Aorta (tissue), 5 donors: ENCODE measurements around the gene GFRA4. TPM values are rescaled to one million over a fixed set of nuclear protein-coding genes. Genes with fewer than 3 reads are reported as not detected.

Experiments used
- ATAC-seq: fragments of 200-7000 bp; cut with Tn5 transposase; one replicate; pipeline ENCODE4 v1.9.1; 2022; ENCODE audit warnings: moderate library complexity; ENCODE audit not compliant: low FRiP score
- DNase-seq, 2 donors: peaks; one replicate each; pipeline ENCODE4 v3.0.0-alpha.2; 2020
- H3K27ac ChIP-seq, 2 donors: one replicate each; pipeline ENCODE4 v1.5.1; 2013; ENCODE audit warnings: low read length in 2 of 2, mild to moderate bottlenecking in 2 of 2, moderate library complexity in 2 of 2, control low read depth in 1 of 2, inconsistent platforms in 1 of 2, low read depth in 1 of 2
- H3K27me3 ChIP-seq, 2 donors: one replicate each; pipeline ENCODE4 v1.6.1; 2013; ENCODE audit warnings: control low read depth in 1 of 2, low read length in 1 of 2, mild to moderate bottlenecking in 1 of 2, moderate library complexity in 1 of 2; ENCODE audit not compliant: insufficient read depth in 2 of 2, control insufficient read depth in 1 of 2
- H3K36me3 ChIP-seq, 2 donors: one replicate each; pipeline ENCODE4 v1.6.1; 2013; ENCODE audit warnings: control low read depth in 1 of 2, low read length in 1 of 2, mild to moderate bottlenecking in 1 of 2; ENCODE audit not compliant: insufficient read depth in 2 of 2, control insufficient read depth in 1 of 2
- H3K4me1 ChIP-seq, 2 donors: one replicate each; pipeline ENCODE4 v1.6.1; 2013; ENCODE audit warnings: low read length in 2 of 2, control low read depth in 1 of 2, mild to moderate bottlenecking in 1 of 2, moderate library complexity in 1 of 2; ENCODE audit not compliant: insufficient read depth in 2 of 2, control insufficient read depth in 1 of 2
- H3K4me3 ChIP-seq, 2 donors: one replicate each; pipeline ENCODE4 v1.5.1; 2013; ENCODE audit warnings: low read length in 2 of 2, control low read depth in 1 of 2, mild to moderate bottlenecking in 1 of 2
- H3K9me3 ChIP-seq: one replicate; pipeline ENCODE4 v1.6.1; 2013; ENCODE audit warnings: mild to moderate bottlenecking, low read length; ENCODE audit not compliant: control insufficient read depth
- WGBS, 2 donors: extraction: QIAGEN DNeasy Blood & Tissue Kit; methylation state at CpG; one replicate each; pipeline ENCODE4 v1.1.7; 2013; 5-methylcytosine and 5-hydroxymethylcytosine counted together
- intact Hi-C, 2 donors: fragments of 100-400 bp; cut with DNase I; formaldehyde crosslinking; loops; one replicate each; pipeline versions ENCODE4 v1.14.2 to v1.15.0; 2022
- polyA plus RNA-seq, 2 donors: library from polyadenylated mRNA; stranded (reverse); fragments of 200-250 nt; gene quantifications; one replicate each; pipeline ENCODE4 v1.2.3, GENCODE V29; 2013
- total RNA-seq, 2 donors: library from RNA; stranded (reverse); fragmentation: NEBNext Ultra II Directional; extraction: Animal tissue kit (Norgen Biotek cat#: 25700); gene quantifications; one replicate each; pipeline ENCODE4 v1.2.1, GENCODE V29; 2021
- donor health status: healthy with polysubstance abuse.
- donor health status: Bipolar disorder and iron deficiency.
- donor health status: DM: no; HTN: no; CAD: no.
- donor health status: DM: no; HTN: no; CAD: no.
- donor health status: DM: yes; HTN: yes; CAD: no.

The GFRA4 gene
- total and polyA plus RNA-seq, 4 donors, result not detected

DNA sequence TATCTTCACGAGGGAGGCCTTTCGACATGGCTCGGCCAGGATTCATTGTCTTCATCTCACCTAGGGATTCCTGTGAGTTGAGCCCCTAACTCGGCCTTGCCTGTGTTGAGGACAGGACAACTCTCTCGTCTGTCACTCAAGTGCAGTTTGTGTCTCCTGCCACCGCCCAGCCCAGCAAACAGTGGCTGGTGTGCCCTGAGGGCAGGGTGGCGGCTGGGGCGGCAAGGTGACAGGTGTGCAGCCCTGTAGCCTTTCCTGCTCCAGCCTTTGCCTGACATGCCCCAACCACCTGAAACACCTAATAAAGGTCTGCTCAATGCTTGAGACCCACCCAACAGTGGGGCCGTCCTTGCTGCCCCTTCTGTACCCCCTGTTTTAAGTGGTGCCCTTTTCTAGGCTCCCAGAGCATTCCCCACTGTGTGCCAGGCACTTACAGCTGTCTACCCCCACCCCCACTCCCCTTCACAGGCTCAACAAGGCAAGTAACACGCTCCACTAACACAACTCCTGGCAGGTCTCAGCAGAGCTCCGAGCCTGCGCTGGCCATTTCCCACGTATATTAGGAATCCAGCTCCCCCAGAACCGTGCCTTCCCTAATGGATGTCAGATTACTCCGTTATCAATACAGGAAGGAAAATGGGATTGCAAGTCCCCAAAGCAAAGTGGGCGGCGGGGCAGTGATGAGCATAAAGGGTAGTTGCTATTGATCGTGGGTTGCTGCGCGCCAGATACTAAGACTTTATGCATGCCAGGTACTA, 17.7 kb downstream of the GFRA4 start:
- no peak for DNase-seq
- H3K4me3 ChIP-seq, result no peak overlapping the region
- no peaks in the 10 kb centered on the region for H3K27me3 ChIP-seq
- no peak overlapping the region for H3K27ac ChIP-seq
- intact Hi-C loops, result no loop called here
- H3K9me3 ChIP-seq, result no peaks in the 10 kb centered on the region
- ATAC-seq, result no peak
- H3K36me3 ChIP-seq, result peaks cover 9 to 12% of the 10 kb centered on the region in 2 donors
- 93 to 95% methylated on average over 20 of the region's 20 CpGs for WGBS, 2 donors
- H3K4me1 ChIP-seq, result no peaks in the 10 kb centered on the region

GRCh38 chr20:3640259-3640658, 22.9 kb downstream of the GFRA4 start:
- H3K36me3 ChIP-seq, result peaks cover 5 to 9% of the 10 kb centered on the region in 2 donors
- DNase-seq, result no peak
- 81 to 96% methylated on average over 3 of the region's 3 CpGs for WGBS, 2 donors
- no peaks in the 10 kb centered on the region for H3K4me1 ChIP-seq
- intact Hi-C loops, result no loop called here
- H3K4me3 ChIP-seq, result no peak overlapping the region
- H3K9me3 ChIP-seq, result no peaks in the 10 kb centered on the region
- H3K27me3 ChIP-seq, result no peaks in the 10 kb centered on the region
- H3K27ac ChIP-seq, result no peak overlapping the region
- no peak for ATAC-seq

- peaks cover 0 to 3% of the 10 kb centered on the region in 2 donors for H3K36me3 ChIP-seq
- ATAC-seq (no peak), DNase-seq (no peak)
- H3K4me3 ChIP-seq, result no peak overlapping the region
- H3K4me1 ChIP-seq, result no peaks in the 10 kb centered on the region
- no peak overlapping the region for H3K27ac ChIP-seq
- WGBS, 2 donors, result 84 to 94% methylated on average over 1 of the region's 1 CpG
- no peaks in the 10 kb centered on the region for H3K27me3 ChIP-seq
- intact Hi-C loops, result no loop called here
- H3K9me3 ChIP-seq, result no peaks in the 10 kb centered on the region
These were observed 27.9 kb downstream of the GFRA4 start for GRCh38 chr20:3635346-3635745.

- no peak for ATAC-seq
- intact Hi-C loops, result no loop called here
- H3K36me3 ChIP-seq, result peaks cover 0 to 3% of the 10 kb centered on the region in 2 donors
These were observed 29.2 kb downstream of the GFRA4 start for GRCh38 chr20:3633913-3634478.

GRCh38 chr20:3632311-3633004, 30.7 kb downstream of the GFRA4 start:
- Histone ChIP-seq H3K36me3 (peaks cover 0 to 1% of the 10 kb centered on the region in 2 donors), H3K27me3 (no peaks in the 10 kb centered on the region), H3K27ac (no peak overlapping the region), H3K4me1 (no peaks in the 10 kb centered on the region), H3K9me3 (no peaks in the 10 kb centered on the region), H3K4me3 (no peak overlapping the region)
- no peak for DNase-seq
- 88 to 92% methylated on average over 7 of the region's 7 CpGs for WGBS, 2 donors
- intact Hi-C loops, result no loop called here
- ATAC-seq, result no peak

More at GRCh38 chr20:3633913-3634478, 29.2 kb downstream of the GFRA4 start:
- Histone ChIP-seq H3K27ac (no peak overlapping the region), H3K4me1 (no peaks in the 10 kb centered on the region), H3K9me3 (no peaks in the 10 kb centered on the region), H3K4me3 (no peak overlapping the region), H3K27me3 (no peaks in the 10 kb centered on the region)
- 59 to 75% methylated on average over 6 of the region's 6 CpGs for WGBS, 2 donors
- DNase-seq, result no peak

DNA sequence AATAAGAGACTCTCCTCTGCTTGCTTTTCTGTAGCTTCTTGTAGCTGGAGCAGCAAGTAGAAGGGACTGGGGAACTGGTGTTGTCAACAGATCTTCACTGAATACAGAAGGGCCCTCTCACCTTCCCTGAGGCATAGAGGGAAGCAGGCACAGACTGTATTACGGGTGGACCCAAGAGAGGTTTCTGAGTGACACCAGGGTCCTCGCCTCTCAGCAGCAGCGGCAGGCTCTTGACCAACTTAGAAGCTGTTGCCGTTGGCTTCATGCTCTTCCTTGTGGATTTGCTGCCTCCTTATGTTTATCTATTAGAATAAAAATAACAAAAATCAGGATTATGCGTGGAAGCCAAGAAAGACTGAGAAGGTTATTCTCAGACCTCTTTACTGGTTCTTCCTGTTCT, 31.7 kb downstream of the GFRA4 start:
- no peaks in the 10 kb centered on the region for H3K36me3 ChIP-seq
- no peaks in the 10 kb centered on the region for H3K27me3 ChIP-seq
- no peak overlapping the region for H3K27ac ChIP-seq
- H3K4me3 ChIP-seq, result no peak overlapping the region
- no peaks in the 10 kb centered on the region for H3K4me1 ChIP-seq
- no peaks in the 10 kb centered on the region for H3K9me3 ChIP-seq
- DNase-seq (no peak), ATAC-seq (no peak)
- WGBS, 2 donors, result 31 to 36% methylated on average over 5 of the region's 5 CpGs
- intact Hi-C loops, result no loop called here

DNA sequence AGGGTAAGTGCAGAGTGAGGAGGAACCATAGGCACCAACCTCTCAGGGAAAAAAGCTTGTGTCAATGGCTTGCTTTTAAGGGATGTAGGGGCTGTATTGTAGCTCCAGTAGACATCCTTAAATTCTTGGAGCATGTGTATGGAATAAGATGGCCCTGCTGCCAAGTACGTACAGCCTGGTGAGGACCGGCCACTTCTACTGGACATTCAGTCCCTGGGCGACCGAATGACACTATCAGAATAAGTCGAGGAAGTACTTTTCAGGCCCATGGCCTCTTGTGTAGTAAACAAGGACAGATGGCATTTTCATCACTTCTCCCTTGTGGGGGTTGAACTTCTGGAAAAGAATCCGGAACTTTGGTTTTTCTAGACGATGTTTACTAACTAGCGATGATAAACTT, 32.8 kb downstream of the GFRA4 start:
- H3K4me3 ChIP-seq, result no peak overlapping the region
- H3K4me1 ChIP-seq, result no peaks in the 10 kb centered on the region
- intact Hi-C loops, result no loop called here
- DNase-seq (no peak), ATAC-seq (no peak)
- no peaks in the 10 kb centered on the region for H3K9me3 ChIP-seq
- no peak overlapping the region for H3K27ac ChIP-seq
- no peaks in the 10 kb centered on the region for H3K36me3 ChIP-seq
- no peaks in the 10 kb centered on the region for H3K27me3 ChIP-seq
- 89 to 93% methylated on average over 8 of the region's 8 CpGs for WGBS, 2 donors

DNA sequence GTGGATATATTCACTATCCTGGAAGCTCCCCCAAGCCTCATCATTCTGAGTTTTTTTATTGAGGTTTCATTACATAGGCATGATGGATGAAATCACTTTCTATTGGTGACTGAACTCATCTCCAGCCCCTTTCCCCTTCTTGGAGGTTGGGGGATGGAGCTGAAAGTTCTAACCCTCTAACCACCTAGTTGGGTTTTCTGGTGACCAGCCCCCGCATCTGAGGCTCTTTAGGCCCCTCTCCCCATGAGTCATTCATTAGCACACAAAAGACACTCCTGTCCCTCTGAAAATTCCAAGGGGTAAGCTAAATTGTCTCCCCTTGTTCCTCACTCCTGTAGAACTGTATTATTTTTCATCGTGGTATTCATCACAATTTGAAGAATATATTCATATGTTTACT, 33.3 kb downstream of the GFRA4 start:
- 92 to 94% methylated on average over 2 of the region's 2 CpGs for WGBS, 2 donors
- intact Hi-C loops, result no loop called here
- H3K27me3 ChIP-seq, result no peaks in the 10 kb centered on the region
- H3K27ac ChIP-seq, result no peak overlapping the region
- DNase-seq (no peak), ATAC-seq (no peak)
- H3K4me1 ChIP-seq, result no peaks in the 10 kb centered on the region
- H3K9me3 ChIP-seq, result no peaks in the 10 kb centered on the region
- H3K36me3 ChIP-seq, result no peaks in the 10 kb centered on the region
- no peak overlapping the region for H3K4me3 ChIP-seq
